H1 (cell line): ENCODE results near the gene BBX. TPM values are rescaled to one million over a fixed set of nuclear protein-coding genes. Genes with fewer than 3 reads are reported as not detected.

Experiments
- ATF2 ChIP-seq: IDR thresholded peaks from 2 replicates; pipeline ENCODE4 v1.6.1; 2012; ENCODE audit warnings: low read length, inconsistent platforms
- CHD2 ChIP-seq: IDR thresholded peaks from 2 replicates; pipeline ENCODE4 v1.6.1; 2012; ENCODE audit warnings: low read length, improper control_type of control experiment
- PHF8 ChIP-seq: fragments of 200-600 bp; sonication (generic); conservative IDR thresholded peaks from 2 replicates; pipeline ENCODE4 v1.7.1; 2012; ENCODE audit warnings: low read depth, mild to moderate bottlenecking, inconsistent platforms, low read length, moderate library complexity
- POU5F1 ChIP-seq: IDR thresholded peaks from 2 replicates; pipeline ENCODE4 v1.6.1; 2011; ENCODE audit warnings: low read depth, mild to moderate bottlenecking, low read length, moderate library complexity
- RBBP5 ChIP-seq: IDR thresholded peaks from 2 replicates; pipeline ENCODE4 v1.7.1; 2012; ENCODE audit warnings: low read depth, mild to moderate bottlenecking, inconsistent platforms, low read length, moderate library complexity, borderline replicate concordance
- SP2 ChIP-seq: IDR thresholded peaks from 2 replicates; pipeline ENCODE4 v1.6.1; 2012; ENCODE audit warnings: mild to moderate bottlenecking, low read length, inconsistent platforms
- polyA plus RNA-seq, 7 experiments: library from polyadenylated mRNA; depleted of rRNA in 3 of 7; stranded (reverse) in 5 of 7; unstranded in 2 of 7; fragments of >200 nt in 5 of 7; fragments of 200-250 nt in 2 of 7; gene quantifications; 1 replicate in 5 of 7; 2 replicates in 1 of 7; 4 replicates in 1 of 7; pipeline versions ENCODE4 v1.2.1 to v1.2.3, GENCODE V29; 2011 to 2013; ENCODE audit warnings: missing spikeins in 2 of 7, mixed read lengths in 2 of 7
- total RNA-seq: library from RNA; stranded (reverse); fragmentation: NEBNext Ultra II Directional; extraction: Animal tissue kit (Norgen Biotek cat#: 25700); gene quantifications from 2 replicates; pipeline ENCODE4 v1.2.1, GENCODE V29; 2021

Gene BBX
- total and polyA plus RNA-seq, 2 of the 8 experiments (the other 6 are each of a cell fraction or from before 2014, with no cell fraction given): 11.0 to 42.5 TPM

GRCh38 chr3:107729686-107730085 lies 206.9 kb downstream of the BBX start (continued):
- TF ChIP-seq CHD2 (no peak), SP2 (no peak), POU5F1 (no peak), ATF2 (no peak), RBBP5 (no peak), PHF8 (no peak)
